HG03066 (cell line): ENCODE data around the gene APOBR.
"Not testable (repeated sequence)": the region's sequence is repeated elsewhere in the genome, so short reads cannot be mapped to it uniquely, and the experiment has no call there.

Experiments used
- ATAC-seq: cut with Tn5 transposase; IDR thresholded peaks from one replicate; pipeline ENCODE4 v1.9.1; 2021; ENCODE audit warnings: low read depth; ENCODE audit not compliant: unreplicated experiment

Gene APOBR

GRCh38 chr16:28526201-28527099 lies 32.0 kb downstream of the APOBR start:
- ATAC-seq: no peak

DNA sequence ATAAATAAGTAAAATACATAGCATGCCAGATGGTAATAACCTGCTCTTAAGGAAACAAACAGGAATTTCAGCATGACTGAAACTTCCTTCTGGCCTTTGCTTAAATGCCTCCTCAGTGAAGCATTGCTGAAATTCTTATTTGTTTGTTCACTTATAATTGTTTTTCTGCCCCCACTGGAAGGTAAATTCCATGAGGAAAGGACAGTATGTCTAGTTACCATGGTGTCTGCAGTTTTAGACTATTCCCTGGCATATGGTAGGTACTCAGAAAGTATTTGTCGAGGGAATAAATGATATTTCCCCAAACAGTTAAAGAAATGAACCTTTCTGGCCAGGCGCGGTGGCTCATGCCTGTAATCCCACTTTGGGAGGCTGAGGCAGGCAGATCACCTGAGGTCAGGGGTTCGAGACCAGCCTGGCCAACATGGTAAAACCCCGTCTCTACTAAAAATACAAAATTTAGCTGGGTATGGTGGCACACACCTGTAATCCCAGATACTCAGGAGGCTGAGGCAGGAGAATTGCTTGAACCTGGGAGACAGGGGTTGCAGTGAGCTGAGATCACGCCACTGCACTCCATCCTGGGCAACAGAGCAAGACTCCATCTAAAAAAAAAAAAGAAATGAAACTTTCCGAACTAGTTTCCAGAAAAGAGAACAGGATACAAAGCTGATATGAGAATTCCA lies 32.8 kb downstream of the APOBR start:
- ATAC-seq: not testable (repeated sequence)

- ATAC-seq: no peak
Measured at GRCh38 chr16:28527985-28528384, 33.5 kb downstream of the APOBR start.

GRCh38 chr16:28528463-28528867 lies 34.0 kb downstream of the APOBR start:
- no peak for ATAC-seq

DNA sequence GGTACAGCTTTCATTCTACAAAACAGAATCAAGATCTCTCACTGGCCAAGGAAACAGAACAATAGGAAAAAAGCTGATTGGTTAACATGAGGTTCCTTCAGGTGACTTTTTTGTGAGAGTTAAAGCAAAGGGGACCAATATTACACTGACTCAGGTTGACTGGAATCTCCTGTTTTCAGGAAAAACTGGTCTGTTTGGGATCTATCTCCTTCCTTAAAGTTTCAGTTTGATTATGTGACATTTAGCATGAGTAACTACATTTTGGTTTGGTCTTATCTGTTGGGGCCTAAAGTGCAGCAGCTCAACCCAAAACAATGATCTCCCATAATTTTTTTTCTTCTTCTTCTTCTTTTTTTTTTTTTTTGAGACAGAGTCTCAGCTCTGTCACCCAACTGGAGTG lies 34.7 kb downstream of the APOBR start:
- no peak for ATAC-seq

DNA sequence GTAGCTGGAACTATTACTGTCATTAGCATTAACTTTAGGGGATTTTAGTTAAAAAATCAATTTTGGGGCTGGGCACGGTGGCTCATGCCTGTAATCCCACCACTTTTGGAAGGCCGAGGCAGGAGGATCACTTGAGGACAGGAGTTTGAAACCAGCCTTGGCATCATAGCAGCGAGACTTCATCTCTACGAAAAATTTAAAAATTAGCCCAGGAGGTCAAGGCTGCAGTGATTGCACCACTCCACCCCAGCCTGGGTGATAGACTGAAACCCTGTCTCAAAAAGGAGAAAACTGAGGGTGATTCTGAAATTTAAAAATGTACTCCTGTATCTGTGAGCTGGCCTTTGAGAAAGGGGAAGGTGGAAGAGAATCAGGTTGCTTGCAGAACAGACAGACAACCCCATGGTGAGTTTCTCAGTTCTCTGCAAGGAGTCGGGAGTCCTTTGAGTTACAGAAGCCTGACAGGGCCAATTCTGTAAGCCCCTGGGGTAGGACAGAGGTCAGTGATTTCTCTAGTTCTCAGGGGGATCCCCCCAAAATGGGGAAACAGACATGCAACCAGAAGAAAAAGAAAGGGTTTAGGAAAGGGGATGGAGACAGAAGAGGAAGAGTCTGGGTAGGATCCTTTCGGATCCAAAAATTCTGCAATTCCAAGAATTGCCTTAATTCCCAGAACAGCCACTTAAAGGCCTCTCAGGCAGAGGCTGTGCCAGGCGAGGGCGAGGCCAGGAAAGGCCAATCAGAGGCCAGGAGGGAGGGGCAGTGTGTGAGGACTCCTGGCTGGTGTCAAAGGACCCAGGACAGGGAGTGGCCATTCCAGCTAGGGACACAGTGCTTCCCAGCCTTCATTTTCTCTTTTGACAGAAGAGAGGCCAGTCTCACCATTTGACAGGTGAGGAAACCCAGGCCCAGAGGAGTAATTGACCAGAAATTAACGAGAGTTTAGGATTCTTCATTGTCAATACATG lies 37.6 kb downstream of the APOBR start:
- ATAC-seq: no peak

- no peak for ATAC-seq
Measured at GRCh38 chr16:28532940-28533647, 38.7 kb downstream of the APOBR start.

DNA sequence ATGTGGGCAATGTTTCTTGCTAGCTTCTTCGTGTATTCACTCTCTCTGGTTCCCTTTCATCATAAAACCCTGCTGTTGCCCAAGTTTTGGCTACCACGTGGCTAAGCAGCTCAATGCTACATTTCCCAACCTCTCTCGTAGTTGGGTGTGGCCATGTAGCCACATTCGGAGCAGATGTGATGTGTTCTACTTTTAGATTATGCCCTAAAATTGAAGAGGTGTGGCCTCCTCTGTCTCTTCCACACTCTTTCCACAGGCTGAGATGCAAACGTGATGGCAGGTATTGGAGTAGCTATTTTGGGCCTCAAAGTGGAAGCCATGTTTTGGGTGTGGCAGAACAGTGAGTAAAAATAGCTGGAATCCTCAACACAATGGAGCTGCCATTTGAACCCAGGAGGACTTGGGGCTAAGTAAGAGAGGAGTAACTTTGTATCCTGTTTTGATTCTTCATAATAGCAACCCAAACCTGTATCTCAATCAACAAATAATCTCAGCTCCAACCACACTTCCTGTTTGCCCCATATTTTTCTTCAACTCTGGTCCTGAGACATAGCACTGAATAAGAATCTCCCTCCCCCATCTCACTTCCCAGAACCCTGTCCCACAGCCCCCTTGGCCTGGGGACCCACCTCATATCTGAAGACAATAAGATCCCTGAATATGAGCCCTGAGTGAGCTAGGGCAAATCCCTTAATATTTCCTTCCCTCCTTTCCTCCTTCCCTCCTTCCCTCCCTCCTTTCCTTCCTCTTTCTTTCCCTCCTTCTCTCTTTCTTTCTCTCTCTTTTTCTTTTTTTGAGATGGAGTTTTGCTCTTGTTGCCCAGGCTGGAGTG lies 40.3 kb downstream of the APOBR start:
- ATAC-seq: no peak

GRCh38 chr16:28537076-28537475 lies 42.6 kb downstream of the APOBR start:
- no peak for ATAC-seq

DNA sequence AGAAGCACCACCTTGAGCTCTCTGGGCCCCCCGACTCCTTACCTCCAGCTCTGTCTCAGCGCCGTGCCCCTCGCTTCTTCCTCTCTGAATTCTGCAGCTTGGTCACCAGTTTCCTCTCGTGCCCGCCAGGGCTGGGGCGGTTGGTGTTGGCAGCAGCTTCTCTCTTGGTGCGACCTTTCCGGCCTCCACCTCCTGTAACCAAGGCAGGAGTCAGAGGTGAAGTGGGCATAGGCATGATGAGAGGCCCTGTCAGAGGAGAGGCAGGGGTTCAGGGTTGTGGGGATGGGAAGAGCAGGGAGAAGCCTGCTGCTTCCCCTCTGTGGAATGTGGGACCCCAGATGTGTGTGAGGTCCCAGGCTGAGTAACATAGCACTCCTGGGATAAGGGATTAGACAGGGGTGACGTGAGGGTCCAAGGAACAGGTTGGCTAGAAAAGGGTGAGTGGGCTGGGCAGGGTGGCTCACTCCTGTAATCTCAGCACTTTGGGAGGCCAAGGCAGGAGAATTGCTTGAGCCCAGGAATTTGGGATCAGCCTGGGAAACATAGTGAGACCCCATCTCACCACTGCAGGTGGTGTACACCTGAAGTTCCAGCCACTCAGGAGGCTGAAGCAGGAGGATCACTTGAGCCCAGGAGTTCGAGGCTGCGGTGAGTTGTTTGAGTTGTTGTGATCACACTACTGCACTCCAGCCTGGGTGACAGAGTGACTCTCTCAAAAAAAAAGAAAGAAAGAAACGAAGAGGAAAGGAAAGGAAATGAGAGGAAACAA lies 43.7 kb downstream of the APOBR start:
- ATAC-seq: no peak

DNA sequence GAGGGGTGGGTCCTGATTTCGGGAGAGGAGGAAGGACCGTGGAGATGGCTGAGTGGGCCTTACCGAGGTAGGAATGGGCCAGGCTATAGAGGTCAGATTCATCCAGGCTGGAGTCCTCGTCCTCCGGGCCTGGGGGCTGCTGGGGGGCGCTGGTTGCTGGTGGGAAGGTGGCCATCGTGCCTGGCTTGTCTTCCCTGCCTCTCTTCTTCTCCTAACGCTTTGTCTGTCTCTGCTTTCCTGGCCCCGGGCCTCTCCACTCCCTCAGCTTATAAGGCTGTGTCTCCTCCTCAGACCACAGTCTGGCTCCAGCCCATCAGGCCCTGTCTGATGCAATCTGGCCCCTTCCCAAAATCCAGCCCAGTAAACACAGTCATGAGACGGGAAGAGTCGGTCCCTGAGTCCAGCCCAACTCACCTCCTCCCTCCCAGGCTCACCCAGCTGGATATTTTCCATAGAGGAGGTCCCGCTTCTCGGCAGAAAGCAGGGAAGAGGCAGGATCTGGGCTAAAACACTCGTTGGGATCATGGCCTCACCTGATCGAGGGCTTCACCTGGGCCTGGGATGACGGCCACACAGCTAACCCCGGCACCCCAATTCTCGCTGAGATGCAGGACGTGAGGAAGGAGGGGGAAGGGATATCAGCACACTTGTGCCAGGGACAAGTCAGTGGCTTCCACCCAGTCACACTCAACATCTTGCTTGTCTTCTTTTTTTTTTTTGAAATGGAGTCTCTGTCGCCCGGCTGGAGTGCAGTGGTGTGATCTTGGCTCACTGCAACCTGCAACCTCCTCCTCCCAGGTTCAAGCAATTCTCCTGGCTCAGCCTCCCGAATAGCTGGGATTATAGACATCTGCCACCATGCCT lies 44.5 kb downstream of the APOBR start, which contains the start of gene NUPR1:
TSS of gene NUPR1 (minus strand) at position 242 of the 864 bp plus-strand sequence. CDS start at position 175, 67 bp downstream.
- ATAC-seq: no peak

GRCh38 chr16:28540346-28540745 lies 45.9 kb downstream of the APOBR start:
- ATAC-seq: no peak

GRCh38 chr16:28542646-28543045 lies 48.2 kb downstream of the APOBR start:
- no peak for ATAC-seq

- no peak for ATAC-seq
Measured at GRCh38 chr16:28543072-28543471, 48.6 kb downstream of the APOBR start.

DNA sequence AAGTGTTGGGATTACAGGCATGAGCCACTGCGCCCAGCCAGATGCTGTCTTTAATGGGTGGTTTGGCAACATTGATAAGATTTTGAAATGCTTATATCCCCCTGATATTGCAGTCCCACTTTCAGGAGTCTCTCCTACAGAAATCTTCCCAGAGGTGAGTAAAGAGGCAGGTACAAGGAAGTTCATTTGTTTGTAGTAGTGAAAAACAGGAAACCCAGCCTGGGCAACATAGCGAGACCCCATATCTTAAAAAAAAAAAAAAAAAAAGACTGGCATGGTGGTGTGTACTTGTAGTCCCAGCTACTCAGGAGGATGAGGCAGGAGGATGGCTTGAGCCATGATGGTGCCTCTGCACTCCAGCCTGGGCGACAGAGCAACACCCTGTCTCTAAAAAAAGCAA lies 50.6 kb downstream of the APOBR start:
- no peak for ATAC-seq

DNA sequence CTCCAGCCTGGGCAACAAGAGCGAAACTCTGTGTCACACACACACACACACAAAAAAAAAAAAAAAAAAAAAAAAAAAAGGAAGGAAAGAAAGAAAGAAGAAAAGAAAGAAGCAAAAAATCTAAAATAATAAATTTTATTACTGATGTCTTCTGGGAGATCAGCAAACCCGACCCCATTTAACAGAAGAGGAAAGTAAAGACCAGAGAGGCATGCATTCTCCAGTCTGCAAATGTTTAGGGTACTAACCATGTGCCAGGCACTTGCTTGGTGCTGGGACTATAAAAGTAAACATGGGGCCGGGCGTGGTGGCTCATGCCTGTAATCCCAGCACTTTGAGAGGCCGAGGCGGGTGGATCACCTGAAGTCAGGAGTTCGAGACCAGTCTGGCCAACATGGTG lies 51.5 kb downstream of the APOBR start:
- not testable (repeated sequence) for ATAC-seq

DNA sequence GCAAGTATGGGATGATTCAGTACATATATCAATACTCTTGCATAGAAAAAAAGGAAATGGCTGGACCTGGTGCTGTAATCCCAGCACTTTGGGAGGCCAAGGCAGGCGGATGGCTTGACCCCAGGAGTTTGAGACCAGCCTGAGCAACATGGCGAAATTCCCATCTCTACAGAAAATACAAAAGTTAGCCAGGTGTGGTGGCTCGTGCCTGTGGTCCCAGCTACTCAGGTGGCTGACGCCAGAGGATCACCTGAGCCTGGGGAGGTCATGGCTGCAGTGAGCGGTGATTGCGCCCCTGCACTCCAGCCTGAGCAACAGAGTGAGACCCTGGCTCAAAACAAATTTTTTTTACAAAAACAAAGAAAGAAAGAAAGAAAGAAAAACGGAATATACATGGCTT lies 52.2 kb downstream of the APOBR start:
- no peak for ATAC-seq
